AG04449 (cell line): ENCODE results near the gene DENND4C.

Experiments used
- CTCF ChIA-PET: fragments of 350-600 bp; formaldehyde crosslinking; extraction: SDS; loops from one replicate; lab custom pipeline; 2021; ENCODE audit warnings: antibody characterized with exemption; lab: Yijun Ruan, JAX
- POLR2A ChIA-PET: fragments of 400-600, 350-600 bp; formaldehyde crosslinking; extraction: SDS; loops from one replicate; lab custom pipeline; 2020; ENCODE audit warnings: antibody characterized with exemption, inconsistent platforms; lab: Yijun Ruan, JAX
- DNase-seq: peaks from one replicate; pipeline ENCODE4 v3.0.0-alpha.2; 2010; ENCODE audit warnings: low read depth, low spot score
- H3K4me3 ChIP-seq: 2 replicates; pipeline ENCODE4 v1.5.1; 2011; ENCODE audit warnings: low read depth, mild to moderate bottlenecking, control low read depth, low read length
- CTCF ChIP-seq: IDR thresholded peaks from one replicate; pipeline ENCODE4 v1.5.1; 2011; ENCODE audit warnings: mild to moderate bottlenecking, moderate library complexity, low read length, control low read depth, inconsistent platforms; ENCODE audit not compliant: insufficient read depth; ENCODE audit errors: missing control alignments

DENND4C gene

GRCh38 chr9:19199012-19199411 lies 31.5 kb upstream of the DENND4C start:
- no peak overlapping the region for H3K4me3 ChIP-seq
- POLR2A ChIA-PET: interaction anchor here (0.8 kb wide), 1 partner anchor 31 kb away, joined by 3 read pairs; the partner anchor contains the start of gene DENND4C
- CTCF ChIA-PET: interaction anchor here (1.2 kb wide), 1 partner anchor 150 kb away, joined by 3 read pairs; the partner anchor contains the start of gene RRAGA
- DNase-seq: no peak
- no peak for TF ChIP-seq CTCF

GRCh38 chr9:19200229-19200628 lies 30.3 kb upstream of the DENND4C start:
- TF ChIP-seq CTCF: no peak
- POLR2A ChIA-PET: no interaction called here
- no peak overlapping the region for H3K4me3 ChIP-seq
- DNase-seq: no peak
- CTCF ChIA-PET: no interaction called here

- POLR2A ChIA-PET: interaction anchor here (1.0 kb wide), 1 partner anchor 17 kb away, joined by 3 read pairs; no protein-coding TSS in a partner anchor
- no peak overlapping the region for H3K4me3 ChIP-seq
- DNase-seq: no peak
- no peak for TF ChIP-seq CTCF
- CTCF ChIA-PET: interaction anchor here (1.2 kb wide), 1 partner anchor 8 kb away, joined by 4 read pairs; no protein-coding TSS in a partner anchor
Observed at GRCh38 chr9:19201899-19202891, 28.3 kb upstream of the DENND4C start.

DNA sequence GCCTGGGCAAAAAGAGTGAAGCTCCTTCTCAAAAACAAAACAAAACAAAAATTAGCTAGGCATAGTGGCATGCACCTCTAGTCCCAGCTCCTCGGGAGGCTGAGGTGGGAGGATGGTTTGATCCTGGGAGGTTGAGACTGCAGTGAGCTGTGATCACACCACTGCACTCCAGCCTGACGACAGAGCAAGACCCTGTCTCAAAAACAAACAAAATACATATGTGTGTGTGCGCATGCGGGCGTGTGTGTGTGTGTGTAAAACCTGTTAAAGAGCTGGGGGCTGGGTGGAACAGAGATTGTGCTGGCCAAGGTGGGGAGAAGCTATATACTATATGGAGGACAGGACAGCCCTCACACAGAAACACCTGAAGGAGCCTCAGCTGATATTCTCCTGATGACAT lies 27.4 kb upstream of the DENND4C start:
- TF ChIP-seq CTCF: no peak
- ChIA-PET POLR2A (no interaction called here), CTCF (no interaction called here)
- no peak for DNase-seq
- H3K4me3 ChIP-seq: no peak overlapping the region

DNA sequence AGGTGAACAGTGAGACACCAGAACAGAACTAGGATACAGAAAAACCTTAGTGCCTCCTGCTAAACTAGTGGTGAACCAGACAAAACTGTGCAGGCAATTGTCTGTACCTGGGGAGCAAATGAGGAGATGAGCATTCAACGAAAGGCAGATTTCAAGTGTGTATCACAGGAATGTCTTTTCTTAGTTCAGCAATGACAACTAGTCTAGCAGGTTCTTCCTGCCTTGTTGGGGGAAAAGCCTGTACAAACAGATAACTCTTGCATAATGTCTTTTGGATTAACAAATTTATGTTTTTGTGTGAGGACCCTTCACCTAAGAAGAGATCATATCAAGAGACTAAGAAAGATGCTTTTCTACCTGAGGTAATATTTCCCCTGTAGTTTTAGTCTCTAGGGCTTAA lies 21.8 kb upstream of the DENND4C start:
- TF ChIP-seq CTCF: no peak
- H3K4me3 ChIP-seq: no peak overlapping the region
- DNase-seq: no peak
- CTCF ChIA-PET: interaction anchor here (1.1 kb wide), 1 partner anchor 256 kb away, joined by 3 read pairs; no protein-coding TSS in a partner anchor
- POLR2A ChIA-PET: no interaction called here

DNA sequence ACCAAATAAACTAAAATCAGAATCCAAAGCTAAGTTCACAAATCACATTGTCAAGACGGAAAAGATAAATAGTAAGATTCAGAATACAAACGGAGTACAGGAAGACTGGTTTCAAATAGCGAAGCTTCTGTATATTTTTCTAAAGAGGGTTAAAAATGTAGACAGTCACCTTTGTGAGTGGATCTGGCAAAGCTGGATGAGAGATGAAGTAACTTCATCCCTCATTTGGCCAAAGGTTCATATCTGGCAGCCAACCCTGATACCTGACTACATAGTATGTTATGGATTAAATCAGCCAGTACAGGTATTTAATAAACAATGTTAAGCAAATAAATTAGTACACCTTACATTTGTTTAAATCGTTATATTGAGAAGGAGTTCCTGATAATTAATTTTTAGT lies 21.3 kb upstream of the DENND4C start:
- no peak for DNase-seq
- POLR2A ChIA-PET: no interaction called here
- no peak for TF ChIP-seq CTCF
- H3K4me3 ChIP-seq: no peak overlapping the region
- CTCF ChIA-PET: interaction anchor here (1.1 kb wide), 1 partner anchor 256 kb away, joined by 3 read pairs; no protein-coding TSS in a partner anchor
